A673 (cell line): ENCODE measurements around the gene TEFM. TPM values are rescaled to one million over a fixed set of nuclear protein-coding genes. Genes with fewer than 3 reads are reported as not detected.

Source experiments
- BruUV-seq: library from RNA; stranded (reverse); fragments of 400-500 nt; replicated peaks from 2 replicates; lab custom pipeline; 2021; lab: Mats Ljungman, UMichigan
- CTCF ChIA-PET: fragments of 300-600 bp; sonication (Branson Sonifier 250); formaldehyde crosslinking; loops from one replicate; lab custom pipeline; 2022; ENCODE audit warnings: antibody characterized with exemption; lab: Charles Lee
- POLR2A ChIA-PET: fragments of 300-600 bp; sonication (Branson Sonifier 250); formaldehyde crosslinking; loops from one replicate; lab custom pipeline; 2022; ENCODE audit warnings: antibody characterized with exemption; ENCODE audit not compliant: low non-redundant PET; lab: Charles Lee
- DNase-seq: peaks from one replicate; pipeline ENCODE4 v3.0.0-alpha.2; 2015; ENCODE audit warnings: low spot score
- H3K27ac ChIP-seq: fragments of 200-600 bp; sonication (generic); 2 replicates; pipeline ENCODE4 v1.5.1; 2016; ENCODE audit warnings: mixed run types, low read depth, mild to moderate bottlenecking, mixed read lengths, antibody characterized with exemption, low read length; ENCODE audit not compliant: poor library complexity, severe bottlenecking
- H3K27me3 ChIP-seq: fragments of 200-600 bp; sonication (generic); replicated peaks from 2 replicates; pipeline ENCODE4 v1.6.1; 2017; ENCODE audit warnings: mixed run types, low read depth, mild to moderate bottlenecking, mixed read lengths, antibody characterized with exemption, low read length; ENCODE audit not compliant: insufficient read depth, poor library complexity
- H3K36me3 ChIP-seq: fragments of 200-600 bp; sonication (generic); 2 replicates; pipeline ENCODE4 v1.6.1; 2016; ENCODE audit warnings: mixed run types, mild to moderate bottlenecking, mixed read lengths, antibody characterized with exemption, low read length; ENCODE audit not compliant: insufficient read depth, poor library complexity, severe bottlenecking
- H3K4me1 ChIP-seq: fragments of 200-600 bp; sonication (generic); 2 replicates; pipeline ENCODE4 v1.6.1; 2017; ENCODE audit warnings: mixed run types, mild to moderate bottlenecking, mixed read lengths, antibody characterized with exemption, low read length; ENCODE audit not compliant: insufficient read depth, poor library complexity, severe bottlenecking
- H3K4me3 ChIP-seq: fragments of 200-600 bp; sonication (generic); 2 replicates; pipeline ENCODE4 v1.5.1; 2016; ENCODE audit warnings: low read depth, mixed run types, mild to moderate bottlenecking, mixed read lengths, low read length; ENCODE audit not compliant: poor library complexity, severe bottlenecking
- H3K9me3 ChIP-seq: fragments of 200-600 bp; sonication (generic); 2 replicates; pipeline ENCODE4 v1.6.1; 2016; ENCODE audit warnings: mixed run types, low read depth, mild to moderate bottlenecking, mixed read lengths, antibody characterized with exemption, low read length; ENCODE audit not compliant: poor library complexity, severe bottlenecking
- CTCF ChIP-seq: fragments of 300-800, 200-600 bp; sonication (generic); conservative IDR thresholded peaks from 2 replicates; pipeline ENCODE4 v1.5.1; 2017; ENCODE audit warnings: low read depth, mild to moderate bottlenecking, antibody characterized with exemption, low read length, moderate library complexity, mixed read lengths
- EZH2 ChIP-seq: fragments of 200-600 bp; sonication (generic); IDR thresholded peaks from 2 replicates; pipeline ENCODE4 v1.6.1; 2017; ENCODE audit warnings: borderline replicate concordance, low read depth, mild to moderate bottlenecking, mixed read lengths, antibody characterized with exemption, low read length; ENCODE audit not compliant: poor library complexity, severe bottlenecking
- intact Hi-C: fragments of 100-400 bp; cut with micrococcal nuclease; formaldehyde crosslinking; loops from one replicate; pipeline ENCODE4 v1.10.0; 2022; ENCODE audit not compliant: unreplicated experiment
- total RNA-seq: library from RNA; stranded (reverse); gene quantifications from 2 replicates; pipeline ENCODE4 v1.2.3, GENCODE V29; 2021

The TEFM gene
- total RNA-seq, 1 experiment from 2014 or later, result 7.2 TPM

GRCh38 chr17:30926516-30926915, 20.5 kb upstream of the TEFM start:
- H3K27me3 ChIP-seq, result peaks cover 24% of the 10 kb centered on the region
- TF ChIP-seq EZH2, result no peak
- TF ChIP-seq CTCF, result no peak
- no peak overlapping the region for H3K4me3 ChIP-seq
- CTCF ChIA-PET, result no interaction called here
- intact Hi-C loops, result no loop called here
- no peaks in the 10 kb centered on the region for H3K4me1 ChIP-seq
- no peaks in the 10 kb centered on the region for H3K36me3 ChIP-seq
- DNase-seq, result no peak
- POLR2A ChIA-PET, result no interaction called here
- no TSS peak for BruUV-seq
- no peaks in the 10 kb centered on the region for H3K9me3 ChIP-seq
- no peak overlapping the region for H3K27ac ChIP-seq

- Histone ChIP-seq H3K27me3 (peaks cover 37% of the 10 kb centered on the region), H3K4me3 (no peak overlapping the region), H3K4me1 (no peaks in the 10 kb centered on the region), H3K9me3 (no peaks in the 10 kb centered on the region), H3K36me3 (no peaks in the 10 kb centered on the region), H3K27ac (no peak overlapping the region)
- TF ChIP-seq EZH2, result no peak
- no peak for TF ChIP-seq CTCF
- intact Hi-C loops, result no loop called here
- no peak for DNase-seq
- no TSS peak for BruUV-seq
- CTCF ChIA-PET, result no interaction called here
- POLR2A ChIA-PET, result no interaction called here
Measured at GRCh38 chr17:30924341-30924740, 18.3 kb upstream of the TEFM start.

GRCh38 chr17:30922235-30923030, 16.4 kb upstream of the TEFM start:
- Histone ChIP-seq H3K4me1 (no peaks in the 10 kb centered on the region), H3K27me3 (peaks cover 37% of the 10 kb centered on the region), H3K36me3 (no peaks in the 10 kb centered on the region), H3K27ac (no peak overlapping the region), H3K9me3 (no peaks in the 10 kb centered on the region), H3K4me3 (no peak overlapping the region)
- BruUV-seq, result no TSS peak
- no peak for TF ChIP-seq EZH2
- TF ChIP-seq CTCF, result no peak
- CTCF ChIA-PET, result no interaction called here
- POLR2A ChIA-PET, result no interaction called here
- no peak for DNase-seq
- intact Hi-C loops, result no loop called here
